Measurements from ENCODE around the gene FAM118B. TPM values are rescaled to one million over a fixed set of nuclear protein-coding genes. Genes with fewer than 3 reads are reported as not detected.

FAM118B gene
- total RNA-seq, 1 donor: 38.0 TPM

DNA sequence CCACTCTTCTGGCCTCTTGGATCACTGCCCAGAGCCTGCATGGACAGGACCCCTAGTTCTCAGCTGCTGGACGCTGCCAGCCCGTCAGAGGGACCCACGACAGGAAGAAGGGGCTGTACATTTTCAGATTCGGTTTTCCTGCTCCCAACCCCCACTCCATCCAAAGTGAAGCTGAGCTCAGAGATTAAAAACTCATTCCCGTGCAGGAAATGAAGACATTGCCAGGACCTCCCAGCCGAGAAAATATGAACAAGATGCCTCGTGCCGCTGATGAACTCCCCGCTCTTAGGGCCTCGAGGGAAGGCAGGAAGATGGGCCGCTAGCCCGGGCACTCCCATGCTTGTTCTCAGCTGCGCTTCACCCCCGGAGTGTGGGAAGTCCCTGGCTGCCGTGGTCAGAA lies 36.2 kb upstream of the FAM118B start:
- no peak for DNase-seq (ENCODE audit: low read depth)
- no peak overlapping the region for H3K4me3 ChIP-seq (ENCODE audit: low read depth, low read length)
- TF ChIP-seq, protein P1, sequence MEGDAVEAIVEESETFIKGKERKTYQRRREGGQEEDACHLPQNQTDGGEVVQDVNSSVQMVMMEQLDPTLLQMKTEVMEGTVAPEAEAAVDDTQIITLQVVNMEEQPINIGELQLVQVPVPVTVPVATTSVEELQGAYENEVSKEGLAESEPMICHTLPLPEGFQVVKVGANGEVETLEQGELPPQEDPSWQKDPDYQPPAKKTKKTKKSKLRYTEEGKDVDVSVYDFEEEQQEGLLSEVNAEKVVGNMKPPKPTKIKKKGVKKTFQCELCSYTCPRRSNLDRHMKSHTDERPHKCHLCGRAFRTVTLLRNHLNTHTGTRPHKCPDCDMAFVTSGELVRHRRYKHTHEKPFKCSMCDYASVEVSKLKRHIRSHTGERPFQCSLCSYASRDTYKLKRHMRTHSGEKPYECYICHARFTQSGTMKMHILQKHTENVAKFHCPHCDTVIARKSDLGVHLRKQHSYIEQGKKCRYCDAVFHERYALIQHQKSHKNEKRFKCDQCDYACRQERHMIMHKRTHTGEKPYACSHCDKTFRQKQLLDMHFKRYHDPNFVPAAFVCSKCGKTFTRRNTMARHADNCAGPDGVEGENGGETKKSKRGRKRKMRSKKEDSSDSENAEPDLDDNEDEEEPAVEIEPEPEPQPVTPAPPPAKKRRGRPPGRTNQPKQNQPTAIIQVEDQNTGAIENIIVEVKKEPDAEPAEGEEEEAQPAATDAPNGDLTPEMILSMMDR (IDR thresholded peaks at IDR 0.05; ENCODE audit: insufficient read depth, low read depth, low read length): no peak

DNA sequence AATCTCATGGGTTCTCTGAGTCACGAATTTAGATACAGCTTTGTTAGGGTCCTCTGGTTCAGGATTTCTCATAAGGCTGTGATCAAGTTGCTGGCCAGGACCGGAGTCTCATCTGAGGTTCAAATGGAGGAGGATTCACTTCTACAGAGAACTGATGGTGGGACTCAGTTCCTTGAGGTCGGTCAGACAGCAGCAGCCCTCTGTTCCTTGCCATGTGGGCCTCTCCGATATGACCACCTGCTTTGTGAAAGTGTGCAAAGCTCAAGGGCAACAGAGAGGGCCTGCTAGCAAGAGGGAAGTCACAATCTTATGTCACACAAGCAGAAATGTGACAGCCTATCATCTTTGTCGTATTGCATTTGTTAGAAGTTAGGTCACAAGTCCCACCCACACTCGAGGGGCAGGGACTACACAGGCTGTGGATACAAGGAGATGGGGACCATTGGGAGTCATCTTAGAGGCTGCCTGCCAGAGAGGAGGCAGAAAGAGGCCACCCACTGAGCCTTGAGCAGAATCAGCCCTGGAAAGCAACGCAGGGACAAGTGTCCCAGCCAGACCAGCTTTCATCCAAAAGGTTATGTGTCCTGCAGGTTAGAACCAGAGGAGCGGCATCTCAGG lies 34.6 kb upstream of the FAM118B start:
- DNase-seq (ENCODE audit: low read depth): no peak

DNA sequence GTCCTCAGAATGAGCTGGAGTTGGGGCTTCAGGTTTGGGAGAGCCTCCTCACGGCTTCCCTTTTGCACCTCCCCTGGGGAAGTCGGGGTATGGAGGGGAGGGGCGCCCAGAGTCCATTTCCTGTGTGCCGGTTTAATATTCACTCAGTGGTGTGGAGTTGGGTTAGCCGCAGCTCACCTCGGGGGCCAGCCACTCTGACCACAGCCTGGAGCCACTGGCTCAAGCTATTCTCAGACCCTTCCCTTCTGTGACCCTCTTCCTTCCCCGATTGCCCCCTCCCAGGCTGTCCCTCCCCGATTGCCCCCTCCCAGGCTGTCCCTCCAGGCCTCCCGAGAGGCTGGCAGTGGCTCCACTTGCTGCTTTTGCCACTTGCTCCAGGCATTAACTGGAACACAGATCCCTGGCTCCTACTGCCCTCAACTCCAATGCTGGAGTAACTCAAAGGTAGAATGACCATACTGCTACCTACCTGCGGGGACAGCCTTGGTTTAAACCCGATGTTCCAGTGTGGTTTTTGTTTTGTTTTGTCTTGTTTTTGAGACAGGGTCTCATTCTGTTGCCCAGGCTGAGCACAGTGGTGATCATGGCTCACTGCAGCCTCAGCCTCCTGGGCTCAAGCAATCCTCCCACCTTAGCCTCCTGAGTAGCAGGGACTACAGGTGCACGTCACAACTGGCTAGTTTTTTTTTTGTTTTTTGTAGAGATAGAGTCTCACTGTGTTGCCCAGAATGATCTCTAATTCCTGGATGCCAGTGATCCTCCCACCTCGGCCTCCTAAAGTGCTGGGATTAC lies 29.4 kb upstream of the FAM118B start:
- no peak for DNase-seq (ENCODE audit: low read depth)
- TF ChIP-seq, protein P1 (IDR thresholded peaks at IDR 0.05; ENCODE audit: insufficient read depth, low read depth, low read length): no peak
- no peak overlapping the region for H3K4me3 ChIP-seq (ENCODE audit: low read depth, low read length)

More for the DNA sequence above, 34.6 kb upstream of the FAM118B start:
- H3K4me3 ChIP-seq (ENCODE audit: low read depth, low read length): no peak overlapping the region
- TF ChIP-seq, protein P1 (IDR thresholded peaks at IDR 0.05; ENCODE audit: insufficient read depth, low read depth, low read length): no peak

DNA sequence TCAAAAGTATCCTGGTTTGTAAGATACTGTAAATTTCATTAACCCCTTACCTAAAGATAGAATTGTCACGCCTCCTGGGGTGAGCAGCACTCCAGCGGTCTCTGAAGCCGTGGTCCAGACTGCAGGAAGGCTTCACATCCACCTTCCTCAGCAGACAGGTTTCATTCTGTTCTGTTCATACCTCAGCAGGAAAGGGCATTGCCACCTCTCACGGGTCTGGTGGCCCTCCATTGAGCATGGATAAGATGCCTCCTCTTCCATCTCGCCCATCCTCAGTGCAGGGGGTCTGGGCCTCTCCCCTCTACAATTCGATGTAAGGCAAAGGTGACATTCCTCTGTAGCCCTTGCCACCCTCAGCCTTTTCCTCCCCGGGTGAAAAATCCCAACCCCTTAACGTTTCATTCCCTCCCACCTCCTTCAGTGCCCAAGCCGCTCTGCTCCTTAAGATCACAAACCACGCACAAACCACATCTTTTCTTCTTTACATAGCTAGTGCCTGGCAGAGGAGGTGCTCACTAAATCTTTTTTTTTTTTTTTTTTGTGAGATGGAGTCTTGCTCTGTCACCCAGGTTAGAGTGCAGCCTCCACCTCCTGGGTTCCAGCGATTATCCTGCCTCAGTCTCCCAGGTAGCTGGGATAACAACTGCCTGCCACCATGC lies 28.7 kb upstream of the FAM118B start:
- no peak overlapping the region for H3K4me3 ChIP-seq (ENCODE audit: low read depth, low read length)
- no peak for DNase-seq (ENCODE audit: low read depth)
- TF ChIP-seq, protein P1 (IDR thresholded peaks at IDR 0.05; ENCODE audit: insufficient read depth, low read depth, low read length): no peak

DNA sequence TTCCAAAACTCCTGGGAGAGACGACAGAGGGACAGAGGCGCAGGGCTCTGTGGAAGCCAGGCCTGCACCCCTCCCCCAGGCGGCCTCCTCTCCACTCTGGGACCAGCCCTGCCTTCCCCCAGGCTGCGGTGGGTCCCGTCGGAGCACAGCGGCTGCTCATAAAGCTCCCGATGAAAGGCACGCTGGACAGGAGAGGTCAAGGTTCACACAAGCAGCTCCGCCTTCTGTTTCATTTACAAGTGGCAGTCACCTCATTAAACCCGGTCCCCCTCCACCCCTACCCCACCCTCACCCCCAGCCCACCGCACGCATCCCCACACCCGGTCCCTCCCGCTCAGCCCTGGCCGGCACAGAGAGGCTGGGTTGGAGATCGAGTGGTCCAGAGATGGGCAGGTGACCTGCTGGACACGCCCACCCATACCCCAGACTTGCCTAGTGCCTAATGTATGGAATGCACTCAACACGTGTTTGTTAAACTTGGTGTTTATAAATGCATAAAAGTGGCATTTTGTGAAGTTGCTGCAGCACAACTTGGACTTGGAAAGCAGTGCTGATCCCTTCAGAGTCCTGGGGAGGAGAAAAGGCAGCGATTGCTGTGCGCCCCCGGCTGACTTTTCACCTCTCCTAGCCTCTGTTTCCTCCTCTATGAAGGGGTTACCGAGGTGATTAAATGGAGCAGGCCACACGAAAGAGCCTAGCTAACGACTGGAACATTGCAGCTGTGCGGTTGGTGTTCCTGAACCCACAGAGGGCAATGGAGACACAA lies 26.1 kb upstream of the FAM118B start:
- TF ChIP-seq, protein P1 (IDR thresholded peaks at IDR 0.05; ENCODE audit: insufficient read depth, low read depth, low read length): no peak
- DNase-seq (ENCODE audit: low read depth): no peak
- no peak overlapping the region for H3K4me3 ChIP-seq (ENCODE audit: low read depth, low read length)

DNA sequence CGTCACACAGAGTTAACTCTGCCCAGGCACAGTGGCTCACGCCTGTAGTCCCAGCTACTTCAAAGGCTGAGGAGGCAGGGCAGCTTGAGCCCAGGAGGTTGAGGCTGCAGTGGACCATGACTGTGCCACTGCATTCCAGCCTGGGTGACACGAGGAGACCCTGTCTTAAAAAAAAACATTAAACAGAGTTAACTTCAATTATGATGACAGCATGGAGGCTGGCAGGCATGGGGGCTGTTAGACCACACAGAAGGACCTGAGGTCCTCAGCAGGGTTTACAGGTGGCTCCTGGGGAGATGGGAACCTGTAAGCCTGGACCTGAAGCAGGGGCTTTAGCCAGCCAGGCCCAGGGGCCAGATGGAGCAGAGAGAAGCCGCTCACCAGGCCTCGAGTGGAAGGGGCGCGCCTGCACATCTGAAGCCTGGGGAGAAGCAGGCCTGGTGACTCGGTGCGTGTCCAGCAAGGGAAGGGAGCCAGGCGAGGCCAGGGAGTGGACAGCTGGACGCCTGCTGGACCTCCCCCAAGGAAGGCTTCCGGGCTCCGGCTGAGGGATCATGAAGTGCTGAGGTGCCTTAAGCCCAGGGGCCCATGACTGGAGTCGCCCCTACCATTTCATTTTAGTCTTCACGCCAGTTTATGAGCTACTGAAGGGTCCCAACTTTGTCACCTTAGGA lies 25.4 kb upstream of the FAM118B start:
- DNase-seq (ENCODE audit: low read depth): no peak
- no peak overlapping the region for H3K4me3 ChIP-seq (ENCODE audit: low read depth, low read length)
- TF ChIP-seq, protein P1 (IDR thresholded peaks at IDR 0.05; ENCODE audit: insufficient read depth, low read depth, low read length): no peak

All from fibroblast of villous mesenchyme (primary cell).